OCI-LY1 (cell line): Measurements from ENCODE around the gene BABAM2.

ENCODE experiments used
- EZH2 ChIP-seq: fragments of 200-600 bp; sonication (generic), shearing (Covaris generic); IDR thresholded peaks from 2 replicates; pipeline ENCODE4 v1.8.0; 2017; ENCODE audit warnings: borderline replicate concordance, mixed run types, mild to moderate bottlenecking, antibody characterized with exemption, low read length, moderate library complexity, mixed read lengths
- TF ChIP-seq, protein P1 (sequence below): fragments of 200-600 bp; sonication (generic), shearing (Covaris generic); IDR thresholded peaks from 2 replicates; pipeline ENCODE4 v1.5.1; 2017; ENCODE audit warnings: mild to moderate bottlenecking, antibody characterized with exemption, low read length, moderate library complexity, mixed read lengths

DNA sequence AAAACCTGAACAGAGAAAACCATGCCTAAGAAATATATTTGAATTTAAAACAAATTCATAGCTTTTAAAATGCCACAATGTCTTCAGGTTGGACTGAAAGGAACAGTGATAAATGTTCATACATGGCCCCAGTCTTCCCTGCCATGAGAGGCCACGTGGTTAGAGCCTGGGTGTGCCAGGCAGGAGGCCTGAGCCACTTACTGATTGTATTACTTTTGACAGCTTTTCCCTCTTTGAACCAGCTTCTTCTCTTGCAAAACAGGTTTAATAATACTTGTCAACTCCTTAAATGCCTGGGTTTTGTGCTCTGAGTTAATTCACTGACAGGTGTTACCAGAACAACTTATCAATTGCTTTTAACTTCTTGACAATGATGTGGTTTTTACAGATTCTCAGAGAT is 27.4 kb upstream of the BABAM2 start:
- TF ChIP-seq, protein P1, sequence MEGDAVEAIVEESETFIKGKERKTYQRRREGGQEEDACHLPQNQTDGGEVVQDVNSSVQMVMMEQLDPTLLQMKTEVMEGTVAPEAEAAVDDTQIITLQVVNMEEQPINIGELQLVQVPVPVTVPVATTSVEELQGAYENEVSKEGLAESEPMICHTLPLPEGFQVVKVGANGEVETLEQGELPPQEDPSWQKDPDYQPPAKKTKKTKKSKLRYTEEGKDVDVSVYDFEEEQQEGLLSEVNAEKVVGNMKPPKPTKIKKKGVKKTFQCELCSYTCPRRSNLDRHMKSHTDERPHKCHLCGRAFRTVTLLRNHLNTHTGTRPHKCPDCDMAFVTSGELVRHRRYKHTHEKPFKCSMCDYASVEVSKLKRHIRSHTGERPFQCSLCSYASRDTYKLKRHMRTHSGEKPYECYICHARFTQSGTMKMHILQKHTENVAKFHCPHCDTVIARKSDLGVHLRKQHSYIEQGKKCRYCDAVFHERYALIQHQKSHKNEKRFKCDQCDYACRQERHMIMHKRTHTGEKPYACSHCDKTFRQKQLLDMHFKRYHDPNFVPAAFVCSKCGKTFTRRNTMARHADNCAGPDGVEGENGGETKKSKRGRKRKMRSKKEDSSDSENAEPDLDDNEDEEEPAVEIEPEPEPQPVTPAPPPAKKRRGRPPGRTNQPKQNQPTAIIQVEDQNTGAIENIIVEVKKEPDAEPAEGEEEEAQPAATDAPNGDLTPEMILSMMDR: no peak
- no peak for TF ChIP-seq EZH2
